ENCODE results near the gene NREP. TPM values are rescaled to one million over a fixed set of nuclear protein-coding genes. Genes with fewer than 3 reads are reported as not detected.

NREP gene
- total RNA-seq, 1 donor from 2014 or later, result 756 TPM

DNA sequence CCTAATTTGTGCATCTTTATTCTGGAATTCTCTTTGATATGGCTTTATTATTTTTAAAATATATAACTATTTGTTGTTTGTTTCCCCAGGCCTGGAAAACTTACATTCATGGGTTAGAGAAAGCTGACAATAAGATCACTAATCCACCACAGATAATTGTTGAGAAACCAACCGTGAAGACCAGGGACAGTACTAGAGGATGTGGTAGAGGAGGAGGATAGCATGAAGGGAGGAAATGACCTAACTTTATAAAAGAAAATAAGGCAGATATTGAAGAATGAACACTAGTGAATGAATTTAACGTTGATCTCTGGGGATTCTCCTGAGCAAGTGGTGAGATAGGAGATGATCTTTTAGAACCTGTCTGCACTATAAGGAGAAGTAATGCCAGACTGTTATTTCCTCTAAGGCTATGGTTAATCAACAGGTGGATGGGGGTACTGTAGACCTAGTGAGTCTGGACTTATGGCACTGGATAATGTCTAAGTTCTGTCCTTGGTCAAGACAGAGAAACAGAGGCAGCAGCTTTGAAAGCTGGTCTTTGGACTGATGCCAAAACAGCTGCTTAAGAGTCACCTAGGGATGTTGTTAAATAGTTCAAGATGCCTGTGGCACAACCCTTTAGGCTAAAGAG lies 52.4 kb downstream of the NREP start:
- Mint-ChIP-seq H3K27ac (no peak overlapping the region), H3K27me3 (ENCODE audit: low read depth) (no peaks in the 10 kb centered on the region), H3K4me1 (peaks cover 7% of the 10 kb centered on the region), H3K36me3 (peaks cover 5% of the 10 kb centered on the region), H3K4me3 (no peak overlapping the region), H3K9me3 (peaks cover 8% of the 10 kb centered on the region)
- DNase-seq (ENCODE audit: low spot score in 2 of 2, unreplicated experiment in 2 of 2), result no peak
- TF ChIP-seq, protein P1, sequence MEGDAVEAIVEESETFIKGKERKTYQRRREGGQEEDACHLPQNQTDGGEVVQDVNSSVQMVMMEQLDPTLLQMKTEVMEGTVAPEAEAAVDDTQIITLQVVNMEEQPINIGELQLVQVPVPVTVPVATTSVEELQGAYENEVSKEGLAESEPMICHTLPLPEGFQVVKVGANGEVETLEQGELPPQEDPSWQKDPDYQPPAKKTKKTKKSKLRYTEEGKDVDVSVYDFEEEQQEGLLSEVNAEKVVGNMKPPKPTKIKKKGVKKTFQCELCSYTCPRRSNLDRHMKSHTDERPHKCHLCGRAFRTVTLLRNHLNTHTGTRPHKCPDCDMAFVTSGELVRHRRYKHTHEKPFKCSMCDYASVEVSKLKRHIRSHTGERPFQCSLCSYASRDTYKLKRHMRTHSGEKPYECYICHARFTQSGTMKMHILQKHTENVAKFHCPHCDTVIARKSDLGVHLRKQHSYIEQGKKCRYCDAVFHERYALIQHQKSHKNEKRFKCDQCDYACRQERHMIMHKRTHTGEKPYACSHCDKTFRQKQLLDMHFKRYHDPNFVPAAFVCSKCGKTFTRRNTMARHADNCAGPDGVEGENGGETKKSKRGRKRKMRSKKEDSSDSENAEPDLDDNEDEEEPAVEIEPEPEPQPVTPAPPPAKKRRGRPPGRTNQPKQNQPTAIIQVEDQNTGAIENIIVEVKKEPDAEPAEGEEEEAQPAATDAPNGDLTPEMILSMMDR (IDR thresholded peaks at IDR 0.05; ENCODE audit: unreplicated experiment), result no peak

DNA sequence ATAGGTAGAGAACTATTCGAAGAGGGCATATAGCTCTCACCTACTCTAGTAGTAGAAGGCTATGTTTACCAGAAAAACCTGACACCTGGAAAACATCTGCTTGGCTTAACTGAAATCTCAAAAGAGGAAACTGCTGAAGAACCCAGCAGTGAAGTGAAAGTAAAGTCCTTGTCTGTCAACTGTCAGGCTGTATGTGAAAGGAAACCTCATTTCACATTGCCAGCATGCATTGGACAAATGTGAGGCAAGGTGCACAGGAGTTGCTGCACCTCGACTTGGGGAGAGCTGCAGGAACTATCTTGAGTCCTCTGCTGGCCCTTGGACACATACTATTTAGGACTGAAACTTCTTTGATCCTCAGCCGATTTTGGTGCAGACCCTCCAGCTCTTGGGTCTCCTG lies 53.3 kb downstream of the NREP start:
- Mint-ChIP-seq H3K36me3 (peaks cover 5% of the 10 kb centered on the region), H3K27me3 (ENCODE audit: low read depth) (no peaks in the 10 kb centered on the region), H3K9me3 (peaks cover 3% of the 10 kb centered on the region), H3K27ac (no peak overlapping the region), H3K4me1 (peaks cover 12% of the 10 kb centered on the region), H3K4me3 (no peak overlapping the region)
- no peak for DNase-seq (ENCODE audit: low spot score in 2 of 2, unreplicated experiment in 2 of 2)
- TF ChIP-seq, protein P1 (IDR thresholded peaks at IDR 0.05; ENCODE audit: unreplicated experiment), result no peak

GRCh38 chr5:111699976-111700375 lies 57.0 kb downstream of the NREP start:
- Mint-ChIP-seq H3K36me3 (peaks cover 5% of the 10 kb centered on the region), H3K4me3 (no peak overlapping the region), H3K27ac (no peak overlapping the region), H3K27me3 (ENCODE audit: low read depth) (no peaks in the 10 kb centered on the region), H3K9me3 (peaks cover 3% of the 10 kb centered on the region), H3K4me1 (peaks cover 38% of the 10 kb centered on the region)
- TF ChIP-seq, protein P1 (IDR thresholded peaks at IDR 0.05; ENCODE audit: unreplicated experiment), result no peak
- no peak for DNase-seq (ENCODE audit: low spot score in 2 of 2, unreplicated experiment in 2 of 2)

GRCh38 chr5:111699324-111699723 lies 57.7 kb downstream of the NREP start:
- Mint-ChIP-seq H3K36me3 (no peaks in the 10 kb centered on the region), H3K4me3 (no peak overlapping the region), H3K9me3 (peaks cover under 1% of the 10 kb centered on the region), H3K4me1 (peaks cover 41% of the 10 kb centered on the region), H3K27ac (no peak overlapping the region), H3K27me3 (ENCODE audit: low read depth) (no peaks in the 10 kb centered on the region)
- TF ChIP-seq, protein P1 (IDR thresholded peaks at IDR 0.05; ENCODE audit: unreplicated experiment), result no peak
- no peak for DNase-seq (ENCODE audit: low spot score in 2 of 2, unreplicated experiment in 2 of 2)

- Mint-ChIP-seq H3K27ac (peak overlapping the region; percentile 27), H3K4me3 (no peak overlapping the region), H3K27me3 (ENCODE audit: low read depth) (no peaks in the 10 kb centered on the region), H3K36me3 (no peaks in the 10 kb centered on the region), H3K4me1 (peaks cover 43% of the 10 kb centered on the region), H3K9me3 (no peaks in the 10 kb centered on the region)
- TF ChIP-seq, protein P1 (IDR thresholded peaks at IDR 0.05; ENCODE audit: unreplicated experiment), result no peak
- no peak for DNase-seq (ENCODE audit: low spot score in 2 of 2, unreplicated experiment in 2 of 2)
Measured at GRCh38 chr5:111697881-111698757, 58.9 kb downstream of the NREP start.
